ENCODE results near the gene GNGT2. TPM values are rescaled to one million over a fixed set of nuclear protein-coding genes. Genes with fewer than 3 reads are reported as not detected.

GNGT2 gene
- total RNA-seq, 4 donors from 2014 or later, result 0.97 to 2.2 (median 2.1) TPM; not detected in 1

DNA sequence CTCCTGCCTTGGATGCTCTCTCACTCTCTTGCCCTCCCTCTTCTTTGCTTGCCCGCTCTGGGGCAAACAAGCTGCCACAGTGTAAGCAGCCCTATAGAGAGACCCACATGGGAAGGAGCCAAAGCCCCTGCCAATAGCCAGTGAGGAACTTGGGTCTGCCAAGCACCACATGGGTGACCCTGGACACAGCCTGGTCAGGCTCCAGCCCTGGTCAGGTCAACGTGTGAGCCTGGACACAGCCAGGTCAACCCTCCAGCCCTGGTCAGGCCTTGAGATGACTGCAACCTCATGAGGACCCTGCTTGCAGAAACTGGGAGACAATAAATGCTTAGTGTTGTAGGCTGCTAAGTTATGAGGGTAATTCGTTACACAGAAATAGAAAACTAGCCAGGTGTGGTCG lies 34.5 kb upstream of the GNGT2 start:
- Histone ChIP-seq H3K9me3 (no peaks in the 10 kb centered on the region), H3K27me3 (peaks cover 0 to 15% (median 0%) of the 10 kb centered on the region in 4 donors), H3K4me3 (no peak overlapping the region), H3K27ac (replicated peaks in 1 of 4) (no peak overlapping the region), H3K36me3 (no peaks in the 10 kb centered on the region), H3K4me1 (peaks cover 6 to 8% (median 7%) of the 10 kb centered on the region in 4 donors)
- DNase-seq (ENCODE audit: extremely low spot score), result no peak
- 82% methylated on average over 4 of the region's 4 CpGs for WGBS
- TF ChIP-seq EP300 (IDR thresholded peaks at IDR 0.05), result no peak
- TF ChIP-seq, protein P1, sequence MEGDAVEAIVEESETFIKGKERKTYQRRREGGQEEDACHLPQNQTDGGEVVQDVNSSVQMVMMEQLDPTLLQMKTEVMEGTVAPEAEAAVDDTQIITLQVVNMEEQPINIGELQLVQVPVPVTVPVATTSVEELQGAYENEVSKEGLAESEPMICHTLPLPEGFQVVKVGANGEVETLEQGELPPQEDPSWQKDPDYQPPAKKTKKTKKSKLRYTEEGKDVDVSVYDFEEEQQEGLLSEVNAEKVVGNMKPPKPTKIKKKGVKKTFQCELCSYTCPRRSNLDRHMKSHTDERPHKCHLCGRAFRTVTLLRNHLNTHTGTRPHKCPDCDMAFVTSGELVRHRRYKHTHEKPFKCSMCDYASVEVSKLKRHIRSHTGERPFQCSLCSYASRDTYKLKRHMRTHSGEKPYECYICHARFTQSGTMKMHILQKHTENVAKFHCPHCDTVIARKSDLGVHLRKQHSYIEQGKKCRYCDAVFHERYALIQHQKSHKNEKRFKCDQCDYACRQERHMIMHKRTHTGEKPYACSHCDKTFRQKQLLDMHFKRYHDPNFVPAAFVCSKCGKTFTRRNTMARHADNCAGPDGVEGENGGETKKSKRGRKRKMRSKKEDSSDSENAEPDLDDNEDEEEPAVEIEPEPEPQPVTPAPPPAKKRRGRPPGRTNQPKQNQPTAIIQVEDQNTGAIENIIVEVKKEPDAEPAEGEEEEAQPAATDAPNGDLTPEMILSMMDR (IDR thresholded peaks at IDR 0.05), result no peak
- no peak for TF ChIP-seq POLR2A (IDR thresholded peaks at IDR 0.05; ENCODE audit: low read depth)
- no peak for TF ChIP-seq POLR2AphosphoS5 (IDR thresholded peaks at IDR 0.05)
- intact Hi-C loops (cut with DNase I), result no loop called here

DNA sequence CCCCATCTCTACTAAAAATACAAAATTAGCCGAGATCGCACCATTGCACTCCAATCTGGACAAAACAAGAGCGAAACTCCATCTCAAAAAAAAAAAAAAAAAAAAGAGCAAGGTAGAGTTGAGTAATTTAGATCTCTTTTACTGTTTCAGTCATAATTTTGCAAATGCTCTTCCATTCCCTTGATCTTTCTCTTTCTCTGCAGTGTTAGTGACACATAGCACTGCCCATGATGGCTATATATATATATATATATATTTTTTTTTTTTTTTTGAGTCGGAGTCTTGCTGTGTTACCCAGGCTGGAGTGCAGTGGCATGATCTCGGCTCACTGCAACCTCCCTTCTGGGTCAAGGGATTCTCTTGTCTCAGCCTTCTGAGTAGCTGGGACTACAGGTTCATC lies 32.4 kb upstream of the GNGT2 start:
- no peaks in the 10 kb centered on the region for H3K9me3 ChIP-seq
- 93% methylated on average over 5 of the region's 5 CpGs for WGBS

DNA sequence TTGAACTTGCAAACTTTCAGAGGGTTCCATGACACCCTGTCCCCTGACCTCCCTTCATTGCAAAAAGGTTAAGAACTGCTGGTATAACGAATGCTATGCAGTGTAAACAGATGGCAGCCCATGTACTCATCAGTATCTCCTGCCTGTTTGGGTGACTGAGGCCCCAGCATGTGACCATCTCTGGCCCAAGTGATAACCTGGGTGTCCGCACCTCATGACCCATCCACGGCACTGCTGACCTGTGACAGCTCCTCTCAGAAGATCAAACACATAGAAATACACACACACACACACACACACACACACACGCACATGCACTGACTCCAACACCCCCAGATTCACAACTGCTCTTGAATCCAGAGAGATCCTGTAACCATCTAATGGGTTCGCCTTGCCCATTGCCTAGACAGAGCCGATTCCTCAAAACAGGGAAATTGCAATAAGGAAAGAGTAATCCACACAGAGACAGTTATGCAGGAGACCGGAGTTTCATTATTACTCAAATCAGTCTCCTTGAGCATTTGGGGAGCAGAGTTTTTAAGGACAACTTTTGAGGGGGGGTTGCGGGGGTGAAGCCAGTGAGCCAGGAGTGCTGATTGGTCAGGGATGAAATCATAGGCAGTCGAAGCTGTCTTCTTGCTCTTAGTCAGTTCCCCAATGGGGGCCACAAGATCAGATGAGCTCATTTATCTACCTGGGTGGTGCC lies 31.5 kb upstream of the GNGT2 start:
- H3K9me3 ChIP-seq, result no peaks in the 10 kb centered on the region
- 76% methylated on average over 9 of the region's 9 CpGs for WGBS
- DNase-seq (ENCODE audit: extremely low spot score), result no peak
- H3K27me3 ChIP-seq, result no peaks in the 10 kb centered on the region
- no peaks in the 10 kb centered on the region for H3K36me3 ChIP-seq
- H3K4me3 ChIP-seq, result no peak overlapping the region
- TF ChIP-seq POLR2AphosphoS5 (IDR thresholded peaks at IDR 0.05) (no peak), POLR2A (IDR thresholded peaks at IDR 0.05; ENCODE audit: low read depth) (no peak), EP300 (IDR thresholded peaks at IDR 0.05) (no peak)
- TF ChIP-seq, protein P1 (IDR thresholded peaks at IDR 0.05), result no peak
- peaks cover 0 to 4% (median 0%) of the 10 kb centered on the region in 4 donors for H3K4me1 ChIP-seq
- H3K27ac ChIP-seq (replicated peaks in 1 of 4), result no peak overlapping the region
- intact Hi-C loops (cut with DNase I), result no loop called here

More for the DNA sequence above, 32.4 kb upstream of the GNGT2 start:
- no peak for TF ChIP-seq POLR2AphosphoS5 (IDR thresholded peaks at IDR 0.05)
- TF ChIP-seq, protein P1 (IDR thresholded peaks at IDR 0.05), result no peak
- no peak for TF ChIP-seq POLR2A (IDR thresholded peaks at IDR 0.05; ENCODE audit: low read depth)
- TF ChIP-seq EP300 (IDR thresholded peaks at IDR 0.05), result no peak
- no peak for DNase-seq (ENCODE audit: extremely low spot score)
- H3K27ac ChIP-seq (replicated peaks in 1 of 4), result no peak overlapping the region
- intact Hi-C loops (cut with DNase I), result no loop called here
- no peaks in the 10 kb centered on the region for H3K36me3 ChIP-seq
- H3K4me1 ChIP-seq, result peaks cover 0 to 4% (median 0%) of the 10 kb centered on the region in 4 donors
- peaks cover 0 to 6% (median 0%) of the 10 kb centered on the region in 4 donors for H3K27me3 ChIP-seq
- no peak overlapping the region for H3K4me3 ChIP-seq

DNA sequence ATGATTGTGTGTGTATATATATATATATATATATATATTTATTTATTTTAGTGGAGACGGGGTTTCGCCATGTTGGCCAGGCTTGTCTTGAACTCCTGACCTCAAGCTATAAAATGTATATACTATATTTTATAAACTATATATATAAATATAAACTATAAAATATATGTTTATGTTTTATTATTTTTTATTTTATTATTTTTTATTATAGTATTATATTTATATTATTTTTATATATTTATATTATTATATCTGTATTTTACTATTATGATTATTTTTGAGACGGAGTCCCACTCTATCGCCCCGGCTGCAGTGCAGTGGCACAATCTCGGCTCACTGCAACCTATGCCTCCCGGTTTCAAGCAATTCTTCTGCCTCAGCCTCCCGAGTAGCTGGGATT lies 30.7 kb upstream of the GNGT2 start:
- intact Hi-C loops (cut with DNase I), result no loop called here
- Histone ChIP-seq H3K27me3 (no peaks in the 10 kb centered on the region), H3K36me3 (no peaks in the 10 kb centered on the region), H3K4me3 (no peak overlapping the region), H3K27ac (replicated peaks in 1 of 4) (no peak overlapping the region), H3K9me3 (no peaks in the 10 kb centered on the region), H3K4me1 (peaks cover 0 to 4% (median 0%) of the 10 kb centered on the region in 4 donors)
- 74% methylated on average over 8 of the region's 8 CpGs for WGBS
- no peak for TF ChIP-seq EP300 (IDR thresholded peaks at IDR 0.05)
- TF ChIP-seq POLR2A (IDR thresholded peaks at IDR 0.05; ENCODE audit: low read depth), result no peak
- TF ChIP-seq, protein P1 (IDR thresholded peaks at IDR 0.05), result no peak
- TF ChIP-seq POLR2AphosphoS5 (IDR thresholded peaks at IDR 0.05), result no peak
- no peak for DNase-seq (ENCODE audit: extremely low spot score)
